HG03520 (cell line): ENCODE results near the gene KLHL17.
"Not testable (repeated sequence)": the region's sequence is repeated elsewhere in the genome, so short reads cannot be mapped to it uniquely, and the experiment has no call there.

Source experiments
- ATAC-seq: cut with Tn5 transposase; IDR thresholded peaks from one replicate; pipeline ENCODE4 v1.9.1; 2021; ENCODE audit warnings: mild to moderate bottlenecking, moderate library complexity; ENCODE audit not compliant: unreplicated experiment

Gene KLHL17

DNA sequence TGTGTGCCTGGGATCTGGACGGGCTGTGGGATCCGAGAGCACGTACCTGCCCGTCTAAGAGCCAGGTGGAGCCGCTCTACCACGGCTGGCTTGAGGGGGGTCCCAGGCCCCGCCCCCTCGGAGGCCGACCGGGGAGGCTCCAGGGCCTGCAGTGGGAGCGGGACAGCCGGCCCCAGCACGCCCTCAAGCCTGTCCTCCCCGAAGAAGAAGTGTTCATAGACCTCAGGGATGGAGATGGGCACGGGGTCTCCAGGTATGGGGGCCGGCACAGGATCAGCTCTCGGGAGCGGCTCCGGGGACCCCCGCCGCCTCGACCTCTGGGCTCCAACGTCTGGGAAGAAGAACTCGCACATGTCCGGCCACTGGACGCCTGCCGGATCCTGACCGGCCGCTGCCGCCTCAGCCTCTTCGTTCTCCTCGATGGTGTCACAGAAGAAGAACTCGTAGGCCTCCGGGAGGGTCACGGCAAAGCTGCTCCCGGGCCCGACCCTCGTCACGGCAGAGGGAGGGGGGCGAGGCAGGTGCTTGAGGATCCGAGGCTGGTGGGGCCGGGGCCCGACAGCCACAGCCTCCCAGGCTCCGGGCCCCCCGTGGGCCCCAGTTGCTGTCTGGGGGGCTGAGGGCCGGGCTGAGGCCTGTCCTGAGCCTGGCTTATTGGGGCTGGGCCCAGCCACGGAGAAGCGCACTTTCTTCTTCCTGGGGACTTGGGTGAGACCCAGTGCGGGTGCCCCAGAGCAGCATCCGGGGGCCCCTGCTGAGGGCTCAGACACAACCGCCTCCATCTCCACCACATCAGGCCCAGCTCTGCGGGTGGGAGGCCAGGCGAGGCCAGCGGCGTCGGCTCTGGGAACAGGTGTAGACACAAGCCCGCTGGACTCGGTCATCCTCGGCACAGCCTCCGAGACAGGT, 18.7 kb downstream of the KLHL17 start:
- ATAC-seq, result no peak

GRCh38 chr1:979744-980072, 19.3 kb downstream of the KLHL17 start:
- no peak for ATAC-seq

DNA sequence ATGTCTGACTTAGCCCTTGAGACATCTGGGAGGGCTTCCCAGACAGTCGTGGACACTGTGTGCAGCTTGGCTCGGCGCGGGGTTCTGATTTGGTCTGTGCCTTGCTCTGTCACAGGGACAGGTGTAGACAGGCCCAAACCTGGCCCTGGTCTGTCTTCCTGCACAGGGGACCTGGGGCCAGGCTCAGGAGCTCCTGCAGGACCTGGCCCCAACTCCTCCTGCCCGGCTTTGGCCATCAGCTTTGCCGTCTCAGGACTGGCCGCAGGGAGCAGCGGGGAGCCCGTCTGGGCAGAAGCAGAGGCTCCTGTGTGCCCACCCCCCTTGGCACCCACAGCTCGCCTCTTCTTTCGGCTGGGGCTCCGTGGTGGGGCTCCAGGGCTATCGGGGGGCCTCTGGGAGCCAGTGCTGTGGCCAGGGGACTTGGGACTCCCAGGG, 19.8 kb downstream of the KLHL17 start:
- no peak for ATAC-seq

- ATAC-seq, result no peak
Observed at GRCh38 chr1:980602-981395, 20.4 kb downstream of the KLHL17 start.

GRCh38 chr1:981491-981954, 21.1 kb downstream of the KLHL17 start:
- no peak for ATAC-seq

DNA sequence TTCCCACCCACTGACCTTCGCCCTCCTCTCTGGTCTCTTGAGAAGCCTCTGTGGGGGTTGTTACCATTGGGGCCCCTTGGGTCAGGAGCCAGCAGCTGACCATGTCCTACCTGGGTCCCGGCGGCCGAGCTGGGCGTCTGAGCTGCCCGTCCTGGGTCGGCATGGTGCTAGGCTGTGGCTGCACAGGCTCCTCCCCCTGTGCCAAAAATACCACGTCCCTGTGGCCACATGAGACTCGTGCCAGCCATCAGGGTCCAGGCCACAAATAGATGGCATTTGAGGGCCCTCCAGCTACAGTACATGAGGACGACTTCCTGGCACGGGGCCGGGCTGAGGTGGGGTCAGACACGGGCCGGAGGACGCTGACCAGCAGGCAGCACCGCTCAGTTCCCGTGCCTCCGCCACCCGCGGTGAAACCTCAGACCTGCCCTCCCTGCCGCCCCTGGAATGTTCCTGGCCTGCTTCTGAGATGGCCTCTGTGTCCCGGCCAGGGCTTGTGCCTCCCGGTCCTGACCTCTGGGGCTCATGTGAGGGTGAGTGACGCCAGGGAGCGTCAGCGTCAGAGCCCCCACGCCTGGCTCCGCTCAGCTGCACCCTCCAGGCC, 21.7 kb downstream of the KLHL17 start, which contains the start of gene PERM1:
Gene PERM1, minus strand, starts transcription at position 139 of the 604 bp plus-strand sequence. CDS start 1,064 bp downstream, outside the sequence.
- ATAC-seq, result no peak

DNA sequence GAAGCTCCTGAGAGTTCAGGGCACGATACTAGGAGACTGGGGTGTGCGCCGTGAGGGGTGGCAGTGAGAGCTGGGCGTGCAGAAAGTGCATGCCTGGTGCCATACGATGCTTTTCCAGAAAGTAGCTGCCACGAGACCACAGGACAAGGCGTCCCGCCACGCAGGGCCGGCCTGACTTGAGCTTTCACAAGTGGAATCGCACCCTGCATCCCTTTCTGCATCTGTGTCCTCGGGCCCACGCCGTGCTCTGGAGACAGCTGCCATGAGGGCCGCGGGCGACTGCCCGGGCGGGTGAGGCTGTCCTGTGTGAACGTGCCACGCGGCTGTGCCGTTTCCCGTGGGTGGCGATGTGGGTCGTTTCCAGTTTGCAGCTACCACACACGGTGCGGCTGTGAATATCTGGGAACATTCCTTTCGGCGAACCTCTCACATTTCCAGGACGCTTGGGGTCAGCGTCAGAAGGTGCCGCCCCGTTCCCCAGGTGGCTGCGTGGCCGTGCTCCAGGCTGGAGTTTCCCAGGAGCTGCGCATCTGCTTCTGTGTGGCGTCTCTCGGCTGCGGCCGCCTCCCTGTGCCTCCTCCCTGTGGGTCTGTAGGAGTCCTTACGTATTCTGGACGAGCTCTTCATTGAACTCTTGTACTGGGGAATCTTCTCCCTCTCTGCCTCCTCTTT, 22.5 kb downstream of the KLHL17 start:
- ATAC-seq, result no peak

DNA sequence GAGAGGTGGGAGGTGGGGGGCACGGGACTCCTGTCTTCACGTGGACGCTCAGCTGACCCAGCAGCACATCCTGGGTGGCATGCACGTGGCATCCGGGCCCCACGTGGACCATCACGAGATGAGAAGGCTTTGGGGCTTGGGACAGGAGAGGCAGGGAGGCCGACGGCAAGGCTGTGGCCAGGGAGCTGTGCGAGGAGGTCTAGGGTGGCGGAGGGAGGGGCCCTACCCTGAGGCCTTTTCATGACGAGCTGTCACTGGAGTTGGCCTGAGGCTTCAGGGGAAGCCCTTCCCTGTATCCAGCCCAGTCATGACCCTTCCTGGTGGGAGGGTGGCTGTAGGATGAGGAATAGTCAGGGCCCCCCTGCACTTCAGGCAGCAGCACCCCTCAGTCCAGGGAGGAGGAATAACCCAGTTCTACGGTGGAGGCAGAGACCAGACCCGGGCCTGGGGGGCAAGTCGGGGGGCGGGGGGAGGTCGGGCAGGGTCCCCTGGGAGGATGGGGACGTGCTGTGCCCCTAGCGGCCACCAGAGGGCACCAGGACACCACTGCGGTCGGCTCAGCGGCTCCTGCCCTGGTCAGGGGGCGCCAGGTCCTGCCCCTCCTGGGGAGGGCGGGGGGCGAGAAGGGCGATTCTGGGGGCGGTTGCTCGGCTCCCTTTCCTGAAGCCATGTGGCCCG, 23.6 kb downstream of the KLHL17 start:
- no peak for ATAC-seq

DNA sequence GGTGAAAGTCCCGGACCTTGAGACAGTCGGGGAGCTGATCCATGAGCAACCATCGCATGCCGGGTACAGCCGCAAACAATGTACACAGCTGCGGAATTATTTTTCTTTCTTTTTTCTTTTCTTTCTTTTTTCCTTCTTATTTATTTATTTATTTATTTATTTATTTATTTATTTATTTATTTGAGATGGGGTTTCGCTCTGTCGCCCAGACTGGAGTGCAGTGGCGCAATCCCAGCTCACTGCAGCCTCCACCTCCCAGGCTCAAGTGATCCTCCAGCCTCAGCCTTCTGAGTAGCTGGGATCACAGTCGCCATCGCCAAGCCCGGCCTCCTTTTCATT, 24.1 kb downstream of the KLHL17 start:
- ATAC-seq, result no peak

GRCh38 chr1:985126-985525, 24.7 kb downstream of the KLHL17 start:
- no peak for ATAC-seq

- ATAC-seq, result not testable (repeated sequence)
Observed at GRCh38 chr1:988061-988460, 27.7 kb downstream of the KLHL17 start.

DNA sequence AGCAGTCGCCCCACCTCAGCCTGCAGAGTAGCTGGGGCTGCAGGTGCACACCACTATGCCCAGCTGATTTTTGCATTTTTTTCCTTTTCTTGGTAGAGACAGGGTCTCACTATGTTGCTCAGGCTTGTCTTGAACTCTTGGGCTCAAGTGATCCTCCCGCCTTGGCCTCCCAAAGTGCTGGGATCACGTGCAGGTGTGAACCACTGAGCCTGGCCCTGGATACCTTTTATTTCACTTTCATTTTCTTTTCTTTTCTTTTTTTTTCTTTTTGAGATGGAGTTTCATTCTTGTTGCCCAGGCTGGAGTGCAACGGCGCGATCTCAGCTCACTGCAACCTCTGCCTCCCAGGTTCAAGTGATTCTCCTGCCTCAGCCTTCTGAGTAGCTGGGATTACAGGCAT, 30.9 kb downstream of the KLHL17 start:
- not testable (repeated sequence) for ATAC-seq

DNA sequence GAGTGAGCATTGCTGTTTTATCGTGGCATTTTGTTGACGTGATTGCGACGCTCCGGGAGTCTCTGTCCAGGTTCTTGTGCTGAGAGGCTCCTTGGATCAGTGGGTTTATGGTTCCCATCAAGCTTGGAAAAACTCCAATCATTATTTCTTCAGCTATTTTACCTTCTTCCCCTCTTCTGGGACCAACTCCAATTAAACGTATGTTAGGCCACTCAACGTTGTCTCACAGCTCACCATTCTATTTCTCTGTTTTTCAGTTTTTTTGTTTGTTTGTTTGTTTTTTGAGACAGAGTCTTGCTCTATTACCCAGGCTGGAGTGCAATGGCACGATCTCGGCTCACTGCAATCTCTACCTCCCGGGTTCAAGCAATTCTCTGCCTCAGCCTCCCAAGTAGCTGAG, 31.5 kb downstream of the KLHL17 start:
- no peak for ATAC-seq

DNA sequence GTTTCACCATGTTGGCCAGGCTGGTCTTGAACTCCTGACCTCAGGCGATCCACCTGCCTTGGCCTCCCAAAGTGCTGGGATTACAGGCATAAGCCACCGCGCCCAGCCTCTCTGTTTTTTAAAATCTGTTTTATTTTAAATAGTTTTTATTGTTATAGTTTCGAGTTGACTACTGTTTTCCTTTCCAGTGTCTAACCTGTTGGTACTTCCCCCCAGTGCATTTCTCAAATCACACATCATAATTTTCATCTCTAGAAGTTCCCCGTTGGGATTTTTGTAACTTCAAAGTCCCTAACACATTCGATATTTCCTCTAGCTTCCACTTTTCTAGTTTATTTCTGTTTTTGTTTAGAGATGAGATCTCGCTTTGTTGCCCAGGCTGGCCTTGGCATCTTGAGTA, 32.0 kb downstream of the KLHL17 start:
- no peak for ATAC-seq

DNA sequence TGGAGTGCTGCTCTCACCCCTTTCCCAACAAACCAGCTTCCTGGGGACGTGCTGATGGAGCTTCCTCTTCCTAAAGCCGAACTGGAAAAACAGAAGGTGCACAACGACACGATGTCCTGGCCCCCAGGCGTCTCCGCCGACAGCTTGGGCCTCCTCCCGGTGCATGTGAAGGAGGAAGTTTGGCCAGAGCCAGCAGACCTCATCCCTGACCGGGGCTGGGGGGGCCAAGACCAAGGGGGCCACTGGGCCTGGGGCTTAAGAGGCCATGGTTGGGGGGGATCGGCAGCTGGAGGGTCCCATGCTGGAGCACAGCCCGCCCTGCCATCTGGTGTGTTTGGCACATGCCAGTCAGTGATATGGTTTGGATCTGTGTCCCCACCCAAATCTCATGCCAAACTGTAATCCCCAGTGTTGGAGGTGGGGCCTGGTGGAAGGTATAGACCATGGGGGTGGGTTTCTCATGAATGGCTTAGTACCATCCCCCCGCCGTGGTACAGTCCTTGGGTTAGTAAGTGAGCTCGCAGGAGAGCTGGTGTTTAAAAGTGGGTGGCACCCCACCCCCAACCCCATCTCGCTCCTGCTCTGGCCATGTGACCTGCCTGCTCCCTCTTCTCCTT, 33.1 kb downstream of the KLHL17 start:
- ATAC-seq, result no peak

GRCh38 chr1:994546-994945, 34.2 kb downstream of the KLHL17 start:
- not testable (repeated sequence) for ATAC-seq

DNA sequence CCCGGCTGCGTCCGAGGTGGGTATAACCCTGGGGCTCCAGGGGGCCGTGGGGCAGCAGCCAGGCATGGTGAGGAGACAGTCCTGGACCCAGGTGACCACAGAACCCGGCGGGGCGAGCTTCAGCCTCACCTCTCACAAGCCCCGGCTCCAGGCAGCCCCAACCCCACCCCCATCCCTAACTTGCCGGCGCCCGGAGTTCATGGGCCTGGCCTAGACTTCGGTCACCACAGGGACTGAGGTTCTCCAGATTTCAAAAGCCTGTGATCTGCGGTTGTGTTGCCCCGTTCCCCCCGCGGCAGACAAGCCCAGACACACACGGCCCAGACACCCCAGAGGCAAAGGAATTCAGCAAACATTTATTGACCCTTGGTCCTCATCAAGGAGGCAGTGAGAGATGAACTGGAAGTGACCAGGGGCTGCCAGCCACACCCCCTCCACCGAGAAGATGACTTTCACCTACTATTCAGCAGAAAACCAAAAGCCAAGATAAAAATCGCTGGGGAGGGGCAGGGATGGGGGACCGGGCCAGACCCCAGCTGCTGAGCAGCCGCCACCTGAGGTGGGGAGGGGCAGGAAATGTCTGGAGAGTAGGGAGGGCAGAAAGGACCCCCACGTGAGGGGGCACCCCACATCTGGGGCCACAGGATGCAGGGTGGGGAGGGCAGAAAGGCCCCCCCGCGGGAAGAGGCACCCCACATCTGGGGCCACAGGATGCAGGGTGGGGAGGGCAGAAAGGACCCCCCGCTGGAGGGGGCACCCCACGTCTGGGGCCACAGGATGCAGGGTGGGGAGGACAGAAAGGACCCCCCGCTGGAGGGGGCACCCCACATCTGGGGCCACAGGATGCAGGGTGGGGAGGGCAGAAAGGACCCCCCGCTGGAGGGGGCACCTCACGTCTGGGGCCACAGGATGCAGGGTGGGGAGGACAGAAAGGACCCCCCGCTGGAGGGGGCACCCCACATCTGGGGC, 35.6 kb downstream of the KLHL17 start:
- ATAC-seq, result no peak

- ATAC-seq, result no peak
Observed at GRCh38 chr1:996851-997712, 36.7 kb downstream of the KLHL17 start.
